Ammon's horn (tissue), 1 donor: Measurements from ENCODE around the gene NIPBL.
"Not testable (repeated sequence)": the region's sequence is repeated elsewhere in the genome, so short reads cannot be mapped to it uniquely, and the experiment has no call there.

Source experiments
- DNase-seq: peaks from one replicate; pipeline ENCODE4 v3.0.0-alpha.2; 2016; ENCODE audit warnings: low spot score

The NIPBL gene, protein sequence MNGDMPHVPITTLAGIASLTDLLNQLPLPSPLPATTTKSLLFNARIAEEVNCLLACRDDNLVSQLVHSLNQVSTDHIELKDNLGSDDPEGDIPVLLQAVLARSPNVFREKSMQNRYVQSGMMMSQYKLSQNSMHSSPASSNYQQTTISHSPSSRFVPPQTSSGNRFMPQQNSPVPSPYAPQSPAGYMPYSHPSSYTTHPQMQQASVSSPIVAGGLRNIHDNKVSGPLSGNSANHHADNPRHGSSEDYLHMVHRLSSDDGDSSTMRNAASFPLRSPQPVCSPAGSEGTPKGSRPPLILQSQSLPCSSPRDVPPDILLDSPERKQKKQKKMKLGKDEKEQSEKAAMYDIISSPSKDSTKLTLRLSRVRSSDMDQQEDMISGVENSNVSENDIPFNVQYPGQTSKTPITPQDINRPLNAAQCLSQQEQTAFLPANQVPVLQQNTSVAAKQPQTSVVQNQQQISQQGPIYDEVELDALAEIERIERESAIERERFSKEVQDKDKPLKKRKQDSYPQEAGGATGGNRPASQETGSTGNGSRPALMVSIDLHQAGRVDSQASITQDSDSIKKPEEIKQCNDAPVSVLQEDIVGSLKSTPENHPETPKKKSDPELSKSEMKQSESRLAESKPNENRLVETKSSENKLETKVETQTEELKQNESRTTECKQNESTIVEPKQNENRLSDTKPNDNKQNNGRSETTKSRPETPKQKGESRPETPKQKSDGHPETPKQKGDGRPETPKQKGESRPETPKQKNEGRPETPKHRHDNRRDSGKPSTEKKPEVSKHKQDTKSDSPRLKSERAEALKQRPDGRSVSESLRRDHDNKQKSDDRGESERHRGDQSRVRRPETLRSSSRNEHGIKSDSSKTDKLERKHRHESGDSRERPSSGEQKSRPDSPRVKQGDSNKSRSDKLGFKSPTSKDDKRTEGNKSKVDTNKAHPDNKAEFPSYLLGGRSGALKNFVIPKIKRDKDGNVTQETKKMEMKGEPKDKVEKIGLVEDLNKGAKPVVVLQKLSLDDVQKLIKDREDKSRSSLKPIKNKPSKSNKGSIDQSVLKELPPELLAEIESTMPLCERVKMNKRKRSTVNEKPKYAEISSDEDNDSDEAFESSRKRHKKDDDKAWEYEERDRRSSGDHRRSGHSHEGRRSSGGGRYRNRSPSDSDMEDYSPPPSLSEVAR (N-terminal part only)

DNA sequence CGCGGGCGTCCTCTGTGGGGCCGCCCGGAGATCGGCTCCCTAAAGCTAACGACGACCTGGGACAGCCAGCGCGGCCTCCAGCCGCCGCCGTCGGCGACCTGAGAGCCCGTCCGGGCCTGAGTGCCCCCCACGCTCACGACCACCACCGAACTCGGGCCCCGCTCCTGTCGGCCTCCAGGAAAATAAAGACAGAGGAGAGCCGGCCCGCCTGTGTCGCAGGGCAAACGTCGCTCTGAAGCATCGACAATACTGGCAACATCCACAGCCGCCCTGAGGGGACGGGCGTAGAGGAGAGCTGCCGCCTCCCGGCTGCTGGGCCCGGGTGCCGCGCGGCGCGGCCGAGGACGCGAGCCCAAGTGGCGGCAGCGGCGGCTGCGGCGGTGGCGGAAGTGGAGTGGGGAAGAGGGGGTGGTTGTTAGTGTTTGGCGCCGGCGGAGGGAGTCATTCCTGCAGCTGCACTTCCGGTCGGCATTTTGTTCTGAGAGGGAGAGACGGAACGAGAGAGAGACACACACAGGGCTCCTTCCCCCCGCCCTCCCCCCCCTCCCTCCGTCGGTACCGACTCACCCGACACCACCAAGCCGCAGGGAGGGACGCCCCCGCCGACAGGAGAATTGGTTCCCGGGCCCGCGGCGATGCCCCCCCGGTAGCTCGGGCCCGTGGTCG lies at the start of gene NIPBL:
Gene NIPBL, plus strand, starts transcription at position 471 of the 666 bp plus-strand sequence. CDS start 76,928 bp downstream, outside the sequence.
- DNase-seq, result peak; percentile 96

DNA sequence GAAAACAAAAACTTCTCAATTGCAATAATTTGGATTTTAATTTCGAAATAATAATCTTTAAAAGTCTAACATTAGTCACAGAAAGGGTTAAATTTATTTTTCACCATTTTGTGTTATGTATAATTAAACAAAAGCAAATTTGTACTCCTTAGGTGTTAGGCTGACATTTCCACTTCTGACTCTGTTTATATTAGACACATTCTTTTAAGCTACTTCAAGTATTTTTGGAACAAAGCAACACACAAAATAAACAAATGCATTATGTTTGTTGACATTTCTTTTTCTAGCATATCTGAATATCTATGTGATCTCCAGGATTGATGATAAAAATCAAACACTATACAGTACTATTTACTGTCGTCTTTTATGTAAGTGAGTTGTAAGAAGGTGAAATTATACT lies 44.3 kb upstream of the NIPBL start:
- DNase-seq, result no peak

DNA sequence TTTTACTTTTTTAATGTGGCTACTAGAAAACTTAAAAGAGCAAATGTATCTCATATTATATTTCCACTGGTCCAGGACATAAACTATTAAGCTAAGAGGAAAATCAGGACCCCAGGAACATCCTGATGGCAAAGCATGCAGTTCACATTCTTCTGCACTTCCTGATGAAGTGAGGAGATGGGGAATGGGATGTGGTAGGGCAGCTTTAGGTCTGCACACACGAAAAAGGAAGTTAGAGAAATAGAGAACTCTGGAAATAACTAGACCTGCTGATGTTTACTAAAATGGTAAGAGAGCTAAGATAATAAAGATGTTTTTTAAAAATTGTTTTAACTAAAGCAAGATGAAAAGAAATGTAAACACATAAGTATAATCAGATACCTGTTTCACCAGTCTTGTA lies 39.7 kb upstream of the NIPBL start:
- peak; percentile 49 for DNase-seq

DNA sequence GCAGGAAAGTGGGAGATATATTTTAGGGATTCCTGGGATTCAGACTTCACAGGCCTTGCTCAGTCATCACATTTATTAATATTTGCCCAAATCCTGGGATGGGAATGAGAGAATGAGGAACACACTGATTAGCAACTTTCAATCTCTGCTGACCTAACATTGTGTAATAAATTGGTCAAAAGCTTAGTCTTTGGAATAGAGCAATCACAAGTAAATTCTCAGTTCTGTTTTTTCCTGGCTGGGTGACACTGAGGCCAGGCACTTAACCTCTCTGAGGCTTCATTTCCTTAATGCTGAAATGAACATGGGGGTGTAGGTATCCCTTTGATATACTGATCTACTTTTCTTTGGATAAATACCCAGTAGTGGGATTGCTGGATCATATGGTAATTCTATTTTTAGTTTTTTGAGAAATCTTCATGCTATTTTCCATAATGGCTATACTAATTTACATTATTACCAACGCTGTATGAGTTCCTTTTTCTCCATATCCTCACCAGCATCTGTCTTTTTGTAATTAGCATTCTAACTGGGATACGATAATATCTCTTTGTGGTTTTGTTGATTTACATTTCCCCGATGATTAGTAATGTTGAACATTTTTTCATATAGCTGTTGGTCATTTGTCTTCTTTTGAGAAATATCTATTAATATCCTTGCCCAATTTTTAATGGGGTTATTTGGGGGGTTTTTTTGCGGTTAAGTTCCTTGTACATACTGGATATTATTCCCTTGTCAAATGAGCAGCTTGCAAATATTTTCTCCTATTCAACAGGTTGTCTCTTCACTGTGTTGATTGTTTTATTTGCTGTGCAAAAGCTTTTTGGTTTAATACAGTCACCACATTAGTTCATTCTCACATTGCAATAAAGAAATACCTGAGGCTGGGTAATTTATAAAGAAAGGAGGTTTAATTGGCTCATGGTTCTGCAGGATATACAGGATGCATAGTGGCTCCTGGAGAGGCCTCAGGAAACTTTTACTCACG lies 36.8 kb upstream of the NIPBL start:
- peak; percentile 8 for DNase-seq

DNA sequence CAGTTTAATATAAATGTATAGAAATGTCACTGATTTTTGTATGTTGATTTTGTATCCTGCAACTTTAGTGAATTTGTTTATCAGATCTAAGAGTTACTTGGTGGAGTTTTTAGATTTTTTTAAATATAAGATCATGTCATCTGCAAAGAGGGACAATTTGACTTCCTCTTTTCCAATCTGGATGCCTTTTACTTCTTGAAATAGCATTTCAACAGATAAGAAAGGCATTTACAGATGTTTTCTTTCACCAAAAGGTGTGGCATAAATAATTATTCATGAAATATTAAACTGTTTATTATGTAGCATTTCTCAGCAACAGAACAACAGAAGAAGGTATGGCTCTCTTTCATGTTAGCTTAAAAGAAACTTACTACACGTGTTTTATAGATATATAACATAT lies 34.9 kb upstream of the NIPBL start:
- DNase-seq, result no peak

DNA sequence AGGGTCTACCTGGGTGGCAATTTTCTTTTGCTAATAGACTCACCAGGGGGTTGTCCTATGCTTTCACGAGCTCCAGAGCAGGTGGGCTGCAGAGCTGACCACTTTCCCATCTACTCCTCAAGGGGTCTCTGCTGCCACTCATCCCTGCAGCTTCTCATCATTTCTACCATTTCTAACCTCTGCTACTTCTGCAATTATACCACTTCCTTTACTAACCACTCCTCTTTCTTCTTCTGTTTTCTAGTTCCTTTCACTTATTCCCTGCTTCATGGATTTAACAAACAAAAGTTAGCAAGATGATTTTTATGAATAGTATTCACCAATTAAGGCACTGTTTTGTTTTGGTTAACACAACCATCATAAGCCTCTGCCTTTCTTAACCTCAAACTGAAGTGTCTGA lies 34.5 kb upstream of the NIPBL start:
- no peak for DNase-seq

DNA sequence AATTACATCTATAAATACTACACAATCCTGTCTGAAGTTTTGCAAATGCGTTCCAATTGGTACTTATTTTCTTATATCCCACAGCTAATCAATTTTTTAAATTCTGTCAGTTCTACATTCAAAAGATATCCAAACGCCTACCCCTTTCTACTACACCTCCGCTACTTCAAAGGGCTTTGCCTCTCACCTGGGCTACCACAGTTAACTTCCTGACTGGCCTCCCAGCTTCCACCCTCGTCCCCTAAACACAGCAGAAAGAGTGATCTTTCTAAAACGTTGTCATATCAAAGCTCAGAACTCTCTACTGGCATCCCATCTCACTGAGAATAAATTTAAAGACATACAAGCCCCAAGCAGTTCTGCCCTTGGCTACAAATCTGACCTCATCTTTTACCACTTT lies 32.3 kb upstream of the NIPBL start:
- no peak for DNase-seq

DNA sequence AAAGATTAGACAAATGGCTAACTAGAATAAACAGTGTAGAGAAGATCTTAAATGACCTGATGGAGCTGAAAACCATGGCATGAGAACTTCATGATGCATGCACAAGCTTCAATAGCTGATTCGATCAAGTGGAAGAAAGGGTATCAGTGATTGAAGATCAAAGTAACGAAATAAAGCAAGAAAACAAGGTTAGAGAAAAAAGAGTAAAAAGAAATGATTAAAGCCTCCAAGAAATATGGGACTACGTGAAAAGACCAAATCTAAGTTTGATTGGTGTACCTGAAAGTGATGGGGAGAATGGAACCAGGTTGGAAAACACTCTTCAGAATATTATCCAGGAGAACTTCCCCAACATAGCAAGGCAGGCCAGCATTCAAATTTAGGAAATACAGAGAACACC lies 28.0 kb upstream of the NIPBL start:
- not testable (repeated sequence) for DNase-seq

DNA sequence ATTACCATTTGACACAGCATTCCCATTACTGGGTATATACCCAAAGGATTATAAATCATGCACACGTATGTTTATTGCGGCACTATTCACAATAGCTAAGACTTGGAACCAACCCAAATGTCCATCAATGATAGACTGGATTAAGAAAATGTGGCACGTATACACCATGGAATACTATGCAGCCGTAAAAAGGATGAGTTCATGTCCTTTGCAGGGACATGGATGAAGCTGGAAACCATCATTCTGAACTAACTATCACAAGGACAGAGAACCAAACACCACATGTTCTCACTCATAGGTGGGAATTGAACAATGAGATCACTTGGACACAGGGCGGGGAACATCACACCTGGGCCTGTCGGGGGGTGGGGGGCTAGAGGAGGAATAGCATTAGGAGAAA lies 23.7 kb upstream of the NIPBL start:
- DNase-seq, result not testable (repeated sequence)

DNA sequence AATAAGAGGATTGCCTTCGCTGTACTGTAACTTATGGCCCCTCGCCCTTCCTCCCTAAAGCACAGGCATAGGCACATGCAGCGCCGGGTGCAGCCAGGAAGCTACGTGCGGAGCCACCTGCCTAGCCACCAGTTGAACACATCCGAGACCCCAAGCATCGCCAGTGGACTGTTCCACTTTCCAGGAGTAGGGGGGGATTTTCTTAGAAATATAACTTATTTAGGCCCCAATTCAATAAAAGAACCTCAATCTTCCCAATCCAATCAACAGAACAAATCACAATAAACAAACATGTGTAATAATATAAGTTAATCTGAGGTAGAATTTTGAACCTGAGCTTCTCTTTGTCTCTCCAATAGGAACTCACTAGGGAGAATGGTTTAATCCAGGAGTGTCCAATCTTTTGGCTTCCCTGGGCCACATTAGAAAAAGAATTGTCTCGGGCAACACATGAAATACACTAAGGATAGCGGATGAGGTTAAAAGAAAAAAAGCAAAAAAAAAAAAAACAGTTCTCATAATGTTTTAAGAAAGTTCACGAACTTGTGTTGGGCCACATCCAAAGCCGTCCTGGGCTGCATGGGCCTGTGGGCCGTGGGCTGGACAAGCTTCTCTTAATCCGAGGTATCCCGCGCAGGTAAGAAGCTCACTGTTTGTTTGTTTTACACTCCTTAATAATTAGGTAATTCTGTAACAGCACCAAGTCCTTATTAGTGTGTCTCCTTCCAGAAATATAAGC lies 22.0 kb upstream of the NIPBL start:
- no peak for DNase-seq

DNA sequence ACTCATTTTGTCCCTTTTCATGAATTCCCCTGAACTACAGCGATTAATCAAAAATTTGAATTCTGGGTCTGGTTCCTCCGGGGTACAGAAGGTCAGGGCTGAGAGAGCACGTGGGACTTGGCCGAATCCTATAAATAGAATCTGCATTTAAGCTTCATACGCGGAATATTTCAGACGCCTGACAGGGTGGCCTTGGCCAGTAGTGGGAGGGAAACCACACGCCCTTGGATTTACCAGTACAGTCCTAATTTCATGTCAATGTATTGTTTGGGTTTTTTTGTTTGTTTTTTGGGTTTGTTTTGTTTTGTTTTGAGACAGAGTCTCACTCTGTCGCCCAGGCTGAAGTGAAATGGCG lies 21.5 kb upstream of the NIPBL start:
- no peak for DNase-seq

DNA sequence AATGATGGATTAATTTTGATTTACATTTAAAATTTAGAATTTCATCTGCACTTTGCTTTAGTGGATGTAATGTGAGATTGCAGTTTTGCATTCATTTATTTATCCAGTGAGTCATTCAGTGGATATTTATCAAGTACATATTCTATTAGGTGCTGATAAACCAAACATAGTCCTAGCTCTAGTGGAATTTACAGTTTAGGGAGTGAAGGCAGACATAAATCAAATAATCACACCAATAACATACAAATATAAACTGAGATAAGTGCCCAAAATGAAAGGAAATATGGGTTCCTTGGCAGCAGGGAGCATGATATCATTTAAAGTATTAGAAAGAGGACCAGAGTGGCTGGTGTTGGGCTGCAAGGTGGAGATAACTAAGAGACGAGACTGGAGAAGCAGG lies 14.7 kb upstream of the NIPBL start:
- no peak for DNase-seq

DNA sequence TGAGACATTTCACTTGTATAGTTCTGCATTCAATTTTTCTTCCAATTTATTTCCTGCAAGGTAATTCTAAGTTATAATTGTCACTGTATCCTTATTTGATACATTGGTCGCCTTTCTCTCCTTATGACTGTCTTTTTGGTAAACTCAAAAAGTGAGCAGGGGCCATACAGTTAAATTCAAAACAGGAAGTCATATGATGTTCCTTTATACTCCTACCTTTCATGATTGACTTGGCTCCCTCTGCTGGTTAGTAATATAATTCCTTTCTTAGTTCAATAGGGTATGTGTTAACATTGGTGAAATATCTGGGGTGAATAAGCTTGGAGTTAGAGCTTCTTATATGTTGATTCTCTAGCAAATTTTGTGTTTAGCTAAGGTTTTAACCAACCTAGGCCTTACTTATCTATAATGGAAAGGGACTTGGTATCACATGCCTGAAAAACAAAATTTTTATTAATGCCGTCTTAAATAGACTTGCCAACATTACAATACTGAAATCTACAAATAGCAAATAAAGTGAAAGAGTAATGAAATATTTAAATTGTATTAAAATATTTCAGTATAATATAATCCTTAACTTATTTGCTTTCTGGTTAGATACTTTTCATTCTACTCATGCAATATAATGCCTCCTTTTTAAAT lies 6.0 kb upstream of the NIPBL start:
- DNase-seq, result peak; percentile 73

DNA sequence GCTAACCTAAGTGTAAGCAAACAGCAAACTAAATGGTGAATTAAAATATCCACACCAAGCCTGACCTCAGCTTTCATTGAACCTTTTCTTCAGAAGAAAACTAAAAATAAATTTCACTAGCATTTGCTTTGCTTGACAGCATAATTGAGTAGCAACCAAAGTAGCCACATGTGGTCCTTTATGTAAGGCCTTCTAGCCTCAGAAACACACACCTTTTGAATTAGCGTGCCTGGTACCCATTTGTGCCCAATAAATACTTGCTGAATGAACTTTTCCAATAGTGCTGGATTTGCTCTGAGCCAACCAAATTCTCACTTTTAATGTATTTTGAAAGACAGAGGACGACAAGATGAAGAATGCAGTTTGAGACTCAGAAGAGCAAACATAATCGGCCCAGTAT lies 2.1 kb upstream of the NIPBL start:
- DNase-seq, result peak; percentile 6

DNA sequence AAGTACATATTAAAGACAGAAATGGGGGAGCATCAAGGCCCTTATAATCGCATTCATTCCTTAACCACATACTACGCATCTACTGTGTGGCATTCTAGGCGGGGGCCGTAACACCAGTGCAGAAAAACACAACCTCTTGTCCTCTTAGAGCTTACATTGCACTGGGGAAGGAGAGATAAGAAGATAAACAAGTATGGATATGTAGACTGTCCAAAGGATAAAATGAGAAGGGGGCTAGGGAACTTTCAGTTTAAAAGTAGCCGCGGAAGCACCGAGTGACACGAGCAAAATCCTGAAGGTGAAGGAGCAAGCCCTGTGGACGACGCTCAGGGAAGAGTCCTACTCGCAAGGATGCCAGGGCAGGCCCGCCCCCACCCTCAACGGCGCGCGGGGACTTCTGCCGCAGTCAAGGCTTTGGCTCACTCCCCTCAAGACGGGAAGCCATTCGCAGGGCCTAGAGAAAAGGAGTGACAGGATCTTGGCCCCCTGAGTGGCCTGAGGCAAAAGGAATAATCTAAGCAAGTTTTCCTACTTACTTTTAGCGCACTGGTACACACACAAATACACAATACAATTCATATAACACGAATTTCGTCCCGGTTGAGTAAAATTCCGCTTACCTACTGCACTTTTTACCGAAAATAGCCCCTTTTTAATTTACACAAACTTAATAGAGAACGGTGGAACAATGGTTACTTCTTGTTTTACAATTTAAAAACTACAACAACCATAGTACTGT lies 1.3 kb upstream of the NIPBL start:
- peak; percentile 66 for DNase-seq

DNA sequence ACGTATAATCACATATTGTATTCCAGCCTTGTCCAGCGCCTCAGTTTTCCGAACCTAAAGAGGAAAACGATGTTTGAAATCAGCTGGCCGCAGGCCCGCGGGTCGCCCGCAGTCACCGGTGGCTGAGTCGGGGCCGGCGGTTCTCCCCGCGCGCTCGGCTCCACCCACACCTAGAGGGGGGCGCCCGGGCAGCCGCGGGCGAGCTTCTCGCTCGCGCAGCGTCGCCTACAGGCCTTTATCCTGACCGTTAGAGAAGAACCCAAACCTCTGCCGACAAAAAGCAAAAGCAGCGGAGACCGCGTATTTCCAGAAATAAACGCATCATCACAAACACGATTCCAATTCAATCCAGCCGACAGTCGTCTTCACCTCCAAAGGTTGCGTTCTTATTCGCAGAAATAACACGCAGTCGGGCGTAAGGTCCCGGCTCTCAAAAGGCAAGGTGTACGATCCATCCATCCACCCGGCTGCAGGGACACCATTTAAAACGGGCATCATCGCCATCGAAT lies 725 bp upstream of the NIPBL start:
- peak; percentile 80 for DNase-seq

DNA sequence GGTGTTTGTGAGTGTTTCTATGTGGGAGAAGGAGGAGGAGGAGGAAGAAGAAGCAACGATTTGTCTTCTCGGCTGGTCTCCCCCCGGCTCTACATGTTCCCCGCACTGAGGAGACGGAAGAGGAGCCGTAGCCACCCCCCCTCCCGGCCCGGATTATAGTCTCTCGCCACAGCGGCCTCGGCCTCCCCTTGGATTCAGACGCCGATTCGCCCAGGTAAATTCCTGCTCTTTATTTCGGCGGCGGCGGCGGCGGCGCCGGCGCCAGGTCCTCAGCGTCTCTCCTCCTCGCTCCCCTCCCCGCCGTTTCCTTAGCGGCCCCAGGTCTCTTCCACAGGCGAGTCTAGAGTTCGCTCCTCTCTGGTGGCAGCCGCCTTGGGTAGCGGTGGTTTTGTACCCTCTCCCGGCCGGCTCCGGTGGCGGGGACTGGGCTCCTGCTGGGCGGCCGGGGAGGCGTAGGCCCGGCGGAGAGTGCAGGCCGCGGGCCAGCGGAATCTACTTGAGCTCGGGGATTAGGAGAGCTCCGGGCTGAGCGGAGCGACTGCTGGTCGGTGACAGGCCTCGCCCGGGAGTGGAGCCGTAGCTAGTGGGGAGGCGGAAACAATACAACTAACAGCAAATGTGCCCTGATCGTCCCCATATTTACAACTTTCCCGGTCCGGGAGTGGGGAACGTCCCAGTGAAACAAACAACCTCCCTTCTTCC lies 547 bp downstream of the NIPBL start:
- peak; percentile 77 for DNase-seq
